Keratinocyte (primary cell): ENCODE measurements around the gene GASK1A. TPM values are rescaled to one million over a fixed set of nuclear protein-coding genes. Genes with fewer than 3 reads are reported as not detected.

Experiments used
- DNase-seq: peaks from one replicate; pipeline ENCODE4 v3.0.0-alpha.2; 2011; ENCODE audit warnings: low read depth, missing footprints, low spot score
- FAIRE-seq: peaks from 2 replicates; lab custom pipeline; 2011; peaks lifted over from hg19 to GRCh38; lab: Jason Lieb, UNC
- H2AFZ ChIP-seq: 2 replicates; pipeline ENCODE4 v1.6.0; 2012; ENCODE audit warnings: low read length, control low read depth, inconsistent platforms; ENCODE audit not compliant: control insufficient read depth
- H3K27ac ChIP-seq: 2 replicates; pipeline ENCODE4 v1.5.1; 2011; ENCODE audit warnings: low read length; ENCODE audit not compliant: control insufficient read depth, insufficient read depth
- H3K27me3 ChIP-seq: 3 replicates; pipeline ENCODE4 v1.6.0; 2011; ENCODE audit warnings: low read length; ENCODE audit not compliant: control insufficient read depth, insufficient read depth; ENCODE audit errors: extremely low read depth
- H3K36me3 ChIP-seq, 2 experiments: 2 replicates in 1 of 2; 3 replicates in 1 of 2; pipeline ENCODE4 v1.5.1; 2011; ENCODE audit warnings: low read length in 2 of 2, mild to moderate bottlenecking in 1 of 2; ENCODE audit not compliant: control insufficient read depth in 2 of 2, insufficient read depth in 2 of 2; ENCODE audit errors: extremely low read depth in 1 of 2
- H3K4me1 ChIP-seq: 3 replicates; pipeline ENCODE4 v1.5.1; 2011; ENCODE audit warnings: low read length; ENCODE audit not compliant: control insufficient read depth, insufficient read depth; ENCODE audit errors: extremely low read depth
- H3K4me2 ChIP-seq: 3 replicates; pipeline ENCODE4 v1.6.0; 2011; ENCODE audit warnings: low read depth, low read length; ENCODE audit not compliant: control insufficient read depth, insufficient read depth; ENCODE audit errors: extremely low read depth
- H3K4me3 ChIP-seq, 3 experiments: fragments of 200-600 bp in 1 of 3; sonication (generic) in 1 of 3; 2 replicates in 2 of 3; 3 replicates in 1 of 3; pipeline ENCODE4 v1.5.1; 2011 to 2016; ENCODE audit warnings: low read length in 3 of 3, mild to moderate bottlenecking in 3 of 3, control low read depth in 2 of 3, inconsistent platforms in 1 of 3, low read depth in 1 of 3, mixed read lengths in 1 of 3, mixed run types in 1 of 3, moderate library complexity in 1 of 3; ENCODE audit not compliant: control insufficient read depth in 2 of 3, insufficient read depth in 2 of 3; ENCODE audit errors: extremely low read depth in 1 of 3
- H3K79me2 ChIP-seq: 2 replicates; pipeline ENCODE4 v1.6.0; 2012; ENCODE audit warnings: low read length; ENCODE audit not compliant: control insufficient read depth, insufficient read depth
- H3K9ac ChIP-seq: 3 replicates; pipeline ENCODE4 v1.6.0; 2011; ENCODE audit warnings: low read length; ENCODE audit not compliant: control insufficient read depth, insufficient read depth; ENCODE audit errors: extremely low read depth
- H3K9me1 ChIP-seq: 3 replicates; pipeline ENCODE4 v1.6.0; 2011; ENCODE audit warnings: low read length; ENCODE audit not compliant: control insufficient read depth, insufficient read depth; ENCODE audit errors: extremely low read depth
- H3K9me3 ChIP-seq: 2 replicates; pipeline ENCODE4 v1.5.1; 2012; ENCODE audit warnings: low read depth, low read length; ENCODE audit not compliant: control insufficient read depth
- H4K20me1 ChIP-seq: 3 replicates; pipeline ENCODE4 v1.6.0; 2011; ENCODE audit warnings: low read length; ENCODE audit not compliant: control insufficient read depth, insufficient read depth; ENCODE audit errors: extremely low read depth
- CTCF ChIP-seq, 3 experiments: IDR thresholded peaks in 1 of 3; conservative IDR thresholded peaks in 1 of 3; optimal IDR thresholded peaks in 1 of 3; 2 replicates in 2 of 3; 3 replicates in 1 of 3; pipeline versions ENCODE3 to v1.5.1; 2011; ENCODE audit warnings: low read length in 3 of 3, mild to moderate bottlenecking in 3 of 3, moderate library complexity in 2 of 3, control low read depth in 1 of 3, inconsistent platforms in 1 of 3; ENCODE audit not compliant: insufficient read depth in 2 of 3; ENCODE audit errors: extremely low read depth in 1 of 3
- EZH2 ChIP-seq: IDR thresholded peaks from one replicate; pipeline ENCODE4 v1.6.1; 2012; ENCODE audit warnings: inconsistent platforms, mild to moderate bottlenecking, low read length, moderate library complexity
- dilution Hi-C: fragments of 300-500 bp; cut with MboI; formaldehyde crosslinking; loops from one replicate; pipeline ENCODE4 v1.7.0; 2020; ENCODE audit warnings: low sequenced_read_pairs; ENCODE audit not compliant: extremely low pct_ligation_motif_present
- polyA plus RNA-seq, 5 experiments: library from polyadenylated mRNA; depleted of rRNA in 3 of 5; stranded (reverse) in 3 of 5; stranded (forward) in 1 of 5; unstranded in 1 of 5; fragments of >200 nt; gene quantifications; 1 replicate in 1 of 5; 2 replicates in 3 of 5; 3 replicates in 1 of 5; pipeline versions ENCODE4 v1.2.1 to v1.2.3, GENCODE V29; 2011 to 2012; ENCODE audit warnings: missing spikeins in 2 of 5, low read depth in 1 of 5, low replicate concordance in 1 of 5

Gene GASK1A
- polyA plus RNA-seq, 1 donor (not counting 4 experiments of a cell fraction or from before 2014, with no cell fraction given), result 0.30 TPM

- no peaks in the 10 kb centered on the region for H3K9me1 ChIP-seq
- H3K4me2 ChIP-seq, result no peak overlapping the region
- no peak overlapping the region for H3K27ac ChIP-seq
- TF ChIP-seq EZH2 (no peak), CTCF (optimal IDR thresholded peaks at IDR 0.05 in 1 of 3, IDR thresholded peaks at IDR 0.05 in 1 of 3, conservative IDR thresholded peaks at IDR 0.05 in 1 of 3; ENCODE audit: extremely low read depth in 1 of 3, insufficient read depth in 2 of 3, low read length in 3 of 3) (no peak)
- H3K4me3 ChIP-seq, result no peak overlapping the region
- FAIRE-seq, result no peak
- no peaks in the 10 kb centered on the region for H3K79me2 ChIP-seq
- H3K36me3 ChIP-seq, result no peaks in the 10 kb centered on the region
- no peak overlapping the region for H2AFZ ChIP-seq
- dilution Hi-C loops, result no loop called here
- H4K20me1 ChIP-seq, result no peaks in the 10 kb centered on the region
- peaks cover 15% of the 10 kb centered on the region for H3K27me3 ChIP-seq
- H3K9ac ChIP-seq, result no peak overlapping the region
- H3K9me3 ChIP-seq, result peaks cover 2% of the 10 kb centered on the region
- H3K4me1 ChIP-seq, result no peaks in the 10 kb centered on the region
- DNase-seq, result no peak
These were observed 69.4 kb downstream of the GASK1A start for GRCh38 chr3:43048470-43048869.

DNA sequence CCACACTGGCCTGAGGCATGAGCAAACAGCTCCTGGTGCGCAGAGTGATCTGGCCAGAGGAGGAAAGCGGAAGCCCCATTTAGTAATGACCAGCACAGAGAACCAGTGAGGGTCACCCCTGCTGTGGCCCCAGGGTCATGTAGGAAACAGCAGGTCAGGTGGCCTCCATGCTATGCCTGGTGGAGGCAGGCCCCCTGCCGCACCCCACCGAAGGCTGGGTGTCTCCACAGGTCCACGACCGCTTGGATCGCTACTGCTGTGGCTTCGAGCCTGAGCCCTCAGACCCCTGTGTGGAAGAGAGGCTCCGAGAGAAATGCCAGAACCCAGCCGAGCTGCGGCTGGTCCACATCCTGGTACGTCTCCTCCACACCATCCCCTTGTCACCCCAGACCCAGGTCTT is 74.2 kb downstream of the GASK1A start:
- FAIRE-seq (no peak), DNase-seq (no peak)
- Histone ChIP-seq H3K9me1 (no peaks in the 10 kb centered on the region), H3K36me3 (no peaks in the 10 kb centered on the region), H3K9ac (no peak overlapping the region), H3K4me3 (no peak overlapping the region), H3K79me2 (no peaks in the 10 kb centered on the region), H3K27ac (no peak overlapping the region), H3K4me1 (no peaks in the 10 kb centered on the region), H3K27me3 (peaks cover 18% of the 10 kb centered on the region), H3K9me3 (no peaks in the 10 kb centered on the region), H3K4me2 (no peak overlapping the region), H2AFZ (no peak overlapping the region), H4K20me1 (no peaks in the 10 kb centered on the region)
- TF ChIP-seq EZH2, result no peak
- TF ChIP-seq CTCF (optimal IDR thresholded peaks at IDR 0.05 in 1 of 3, IDR thresholded peaks at IDR 0.05 in 1 of 3, conservative IDR thresholded peaks at IDR 0.05 in 1 of 3; ENCODE audit: extremely low read depth in 1 of 3, insufficient read depth in 2 of 3, low read length in 3 of 3), result no peak
- dilution Hi-C loops, result no loop called here
